G401 (cell line): ENCODE measurements around the gene LRRC38. TPM values are rescaled to one million over a fixed set of nuclear protein-coding genes. Genes with fewer than 3 reads are reported as not detected.

Source experiments
- DNase-seq: peaks from one replicate; pipeline ENCODE4 v3.0.0-alpha.2; 2015; ENCODE audit warnings: low spot score
- in situ Hi-C: cut with HindIII; loops from 2 replicates; pipeline ENCODE4 v1.10.0; 2016; ENCODE audit warnings: low sequenced_read_pairs, mixed read lengths
- total RNA-seq: library from RNA; depleted of rRNA; stranded (reverse); fragments of >200 nt; shearing (Covaris generic); gene quantifications from 2 replicates; pipeline ENCODE4 v1.2.3, GENCODE V29; 2014

The LRRC38 gene
- total RNA-seq, 1 experiment from 2014 or later: not detected

GRCh38 chr1:13523780-13524477, 10.1 kb upstream of the LRRC38 start:
- DNase-seq: no peak
- in situ Hi-C loops: no loop called here

DNA sequence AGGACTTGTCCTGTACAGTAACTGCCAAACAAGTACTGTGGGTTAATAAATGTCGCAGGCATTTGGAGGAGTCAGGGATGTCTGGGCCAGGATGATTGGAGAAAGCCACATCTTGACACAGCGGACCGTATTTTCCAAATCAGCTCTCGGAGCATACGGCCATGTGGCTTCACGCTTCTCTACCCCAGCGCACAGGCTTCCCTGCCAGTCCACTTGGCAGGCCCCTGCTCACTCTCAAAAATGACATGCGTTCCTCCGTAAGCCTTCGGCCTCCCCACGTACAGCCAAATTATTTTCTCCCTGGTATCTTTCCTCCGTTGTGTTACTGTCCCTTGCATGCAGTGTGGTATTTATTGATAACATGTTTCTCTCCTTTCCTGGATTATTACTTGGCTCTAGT, 7.2 kb upstream of the LRRC38 start:
- in situ Hi-C loops: no loop called here
- no peak for DNase-seq

- DNase-seq: no peak
- in situ Hi-C loops: no loop called here
These were observed 3.5 kb upstream of the LRRC38 start for GRCh38 chr1:13517193-13517812.

DNA sequence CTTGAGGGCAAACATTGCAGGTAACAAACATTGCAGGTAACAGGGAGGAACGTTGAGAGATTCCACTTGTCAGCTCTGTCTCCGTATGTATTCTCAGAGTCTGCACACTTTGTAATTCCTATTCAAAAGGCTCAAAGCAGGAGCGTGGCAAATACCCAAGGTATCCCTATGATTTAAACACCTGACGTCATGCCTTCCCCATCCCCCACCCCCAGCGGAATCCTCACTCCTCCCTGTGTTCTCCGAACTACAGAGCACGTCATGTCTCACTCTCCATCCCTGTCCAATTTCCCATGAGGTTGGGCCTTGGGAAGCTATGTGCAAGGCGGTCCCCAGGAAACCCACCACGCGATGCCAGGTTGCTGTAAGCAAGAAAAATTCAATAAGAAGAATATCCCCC, 2.8 kb upstream of the LRRC38 start:
- no peak for DNase-seq
- in situ Hi-C loops: no loop called here

DNA sequence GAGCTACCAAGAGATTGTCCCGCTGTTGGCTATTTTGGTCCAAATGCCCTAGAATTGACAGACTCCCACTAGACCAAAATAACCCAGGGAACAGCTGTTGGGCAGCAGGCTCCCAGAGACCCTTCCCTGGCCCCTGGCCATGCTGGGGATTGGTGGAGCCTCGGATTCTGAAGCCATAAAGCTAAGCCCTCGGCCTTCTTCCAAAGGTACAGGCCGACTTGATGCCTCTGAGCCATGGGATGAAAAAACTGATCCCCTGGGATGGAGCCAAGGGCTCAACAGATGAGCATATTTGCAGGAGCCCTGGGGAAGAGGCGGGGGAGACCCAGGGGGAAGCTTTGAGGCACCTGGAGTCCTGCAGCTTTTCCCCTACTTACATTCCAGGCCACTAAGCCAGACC, 1.0 kb upstream of the LRRC38 start:
- in situ Hi-C loops: no loop called here
- DNase-seq: no peak

DNA sequence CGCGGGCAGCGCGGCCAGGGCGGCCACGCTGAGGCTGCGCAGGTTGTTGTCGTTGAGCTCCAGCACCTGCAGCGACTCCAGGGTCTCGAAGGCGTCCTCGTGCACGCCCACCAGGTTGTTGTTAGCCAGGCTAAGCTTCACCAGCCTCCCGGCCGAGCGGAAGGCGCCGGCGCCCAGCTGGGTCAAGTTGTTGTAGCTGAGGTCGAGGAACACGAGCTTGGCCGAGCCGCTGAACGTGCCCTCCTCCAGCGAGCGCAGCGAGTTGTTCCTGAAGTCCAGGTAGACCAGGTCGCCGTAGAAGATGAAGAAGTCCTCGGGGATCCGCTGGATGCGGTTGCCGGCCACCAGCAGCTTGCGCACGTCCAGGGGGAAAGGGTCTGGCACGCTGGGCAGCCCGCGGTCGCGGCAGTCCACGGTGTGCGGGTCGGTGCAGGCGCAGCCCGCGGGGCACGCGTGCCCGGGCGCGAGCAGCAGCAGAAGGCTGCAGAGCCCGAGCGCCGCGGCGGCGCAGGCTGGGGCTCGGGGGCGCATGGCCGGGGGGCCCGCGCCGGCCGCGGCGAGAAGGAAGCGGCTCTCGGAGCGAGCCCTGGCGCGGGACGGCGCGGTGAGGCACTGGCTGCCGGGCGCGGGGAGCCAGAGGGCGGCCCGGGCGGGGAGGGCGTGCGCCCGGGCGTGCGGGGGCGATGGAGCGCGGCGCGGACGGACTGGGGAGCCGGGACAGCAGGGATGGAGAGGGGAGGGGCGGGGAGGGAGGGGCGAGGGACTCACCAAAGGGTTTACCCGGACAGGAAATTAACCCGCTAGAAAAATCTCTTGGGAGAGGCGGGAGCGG, 524 bp downstream of the LRRC38 start:
- DNase-seq: no peak
- in situ Hi-C loops: no loop called here

GRCh38 chr1:13512472-13512871, 1.3 kb downstream of the LRRC38 start:
- DNase-seq: no peak
- in situ Hi-C loops: no loop called here

DNA sequence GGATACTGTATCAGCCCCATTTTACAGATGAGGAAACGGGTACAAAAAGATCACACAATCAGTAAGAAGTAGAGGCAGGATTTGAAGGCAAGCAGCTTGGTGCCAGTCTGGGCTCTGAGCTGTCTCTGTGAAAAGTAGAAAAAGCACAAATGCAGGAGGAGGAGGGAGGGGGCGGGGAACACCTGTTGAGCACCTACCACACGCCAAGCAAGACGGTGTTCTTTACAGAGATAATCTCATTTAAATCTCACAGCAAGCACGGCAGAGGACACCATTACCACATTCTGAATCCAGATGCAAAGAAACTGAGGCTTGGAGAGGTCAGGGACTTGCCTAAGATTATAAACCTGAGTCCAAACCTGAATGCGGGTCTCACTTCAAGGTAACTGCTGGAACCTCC, 3.3 kb downstream of the LRRC38 start:
- no peak for DNase-seq
- in situ Hi-C loops: no loop called here

- no peak for DNase-seq
- in situ Hi-C loops: no loop called here
These were observed 6.7 kb downstream of the LRRC38 start for GRCh38 chr1:13507075-13507474.

GRCh38 chr1:13505020-13505419, 8.8 kb downstream of the LRRC38 start:
- in situ Hi-C loops: no loop called here
- no peak for DNase-seq

- in situ Hi-C loops: no loop called here
- DNase-seq: no peak
These were observed 13.0 kb downstream of the LRRC38 start for GRCh38 chr1:13500806-13501205.

DNA sequence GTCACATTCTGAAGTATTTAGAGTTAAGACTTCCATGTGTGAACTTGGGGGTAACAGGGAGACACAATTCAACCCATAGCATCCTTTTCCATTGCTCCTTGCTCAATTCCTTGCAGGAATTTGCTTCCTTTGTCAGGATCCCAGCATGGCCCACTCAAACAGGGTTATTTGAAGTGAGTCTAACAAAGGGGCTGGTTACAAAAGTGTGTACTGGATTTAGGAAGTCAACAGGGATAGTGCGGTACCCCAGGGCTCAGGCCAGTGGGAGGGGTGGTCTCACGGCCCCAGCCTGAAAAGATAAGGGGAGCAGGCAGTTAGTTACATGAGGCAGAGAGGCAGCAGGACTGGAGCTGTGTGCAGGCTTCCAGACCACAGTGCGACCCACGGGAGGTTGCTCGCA, 14.4 kb downstream of the LRRC38 start:
- DNase-seq: no peak
- in situ Hi-C loops: no loop called here

- in situ Hi-C loops: no loop called here
- no peak for DNase-seq
These were observed 15.2 kb downstream of the LRRC38 start for GRCh38 chr1:13498553-13498952.

- no peak for DNase-seq
- in situ Hi-C loops: no loop called here
These were observed 18.6 kb downstream of the LRRC38 start for GRCh38 chr1:13495186-13495585.

- in situ Hi-C loops: no loop called here
These were observed 19.1 kb downstream of the LRRC38 start for GRCh38 chr1:13494712-13495111.

DNA sequence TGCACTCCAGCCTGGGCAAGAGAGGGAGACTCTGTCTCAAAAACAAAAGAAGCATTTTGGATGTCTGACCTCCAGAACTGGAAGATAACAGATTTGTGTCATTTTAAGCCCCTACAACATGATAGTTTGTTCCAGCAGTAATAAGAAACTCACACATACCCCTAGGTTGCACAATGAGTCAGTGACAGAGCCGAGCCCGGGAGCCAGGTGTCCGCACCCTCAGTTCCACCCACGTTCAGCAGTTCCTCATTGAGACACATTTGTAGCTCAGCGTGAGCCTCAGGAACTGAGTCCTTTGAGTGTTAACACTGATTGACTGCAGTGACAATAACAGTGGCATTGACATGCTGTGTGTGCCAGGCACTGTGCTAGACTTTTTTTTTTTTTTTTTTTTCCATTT, 19.8 kb downstream of the LRRC38 start:
- no peak for DNase-seq
- in situ Hi-C loops: no loop called here

More at GRCh38 chr1:13494712-13495111, 19.1 kb downstream of the LRRC38 start:
- no peak for DNase-seq

- DNase-seq: no peak
- in situ Hi-C loops: no loop called here
These were observed 21.1 kb downstream of the LRRC38 start for GRCh38 chr1:13492711-13493110.

GRCh38 chr1:13487957-13488356, 25.8 kb downstream of the LRRC38 start:
- DNase-seq: no peak
- in situ Hi-C loops: no loop called here

DNA sequence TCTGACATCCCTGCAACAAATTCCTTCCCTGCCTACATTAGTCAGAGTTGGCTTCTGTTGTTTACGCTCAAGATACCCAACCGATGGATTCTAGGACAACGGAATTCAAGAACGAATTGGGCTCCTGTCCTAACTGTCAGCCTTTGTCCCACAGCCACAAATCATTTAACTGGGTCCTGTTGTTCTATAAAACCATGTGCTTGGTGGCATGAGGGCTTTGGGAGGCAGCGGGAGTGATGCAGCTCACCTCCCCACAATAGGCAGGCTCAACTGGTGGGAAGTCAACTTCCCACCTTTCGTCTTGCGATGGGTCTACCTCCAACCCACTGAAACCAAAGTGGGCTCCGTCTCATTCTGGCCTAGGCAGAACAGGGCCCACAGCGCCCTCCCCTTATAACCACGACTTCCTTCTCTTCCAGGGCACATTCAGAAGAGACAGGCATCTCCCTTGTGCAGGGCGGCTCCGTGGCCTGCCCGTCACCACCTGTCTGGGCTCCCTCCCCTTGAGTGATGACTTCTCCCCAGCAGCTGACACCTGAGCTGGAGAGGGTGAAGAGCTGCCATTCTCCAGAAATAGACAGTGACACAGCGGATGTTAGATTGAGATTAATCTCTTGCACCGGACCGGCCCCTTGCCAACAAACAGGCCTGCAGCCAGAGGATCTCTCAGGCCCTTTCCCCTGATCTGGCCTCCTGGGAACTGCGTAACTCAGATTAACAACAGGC, 26.5 kb downstream of the LRRC38 start:
- DNase-seq: no peak
- in situ Hi-C loops: no loop called here

GRCh38 chr1:13483946-13484345, 29.9 kb downstream of the LRRC38 start:
- DNase-seq: no peak
- in situ Hi-C loops: no loop called here
